H9 (cell line): ENCODE results near the gene PNKD. TPM values are rescaled to one million over a fixed set of nuclear protein-coding genes. Genes with fewer than 3 reads are reported as not detected.

Experiments used
- DNase-seq: peaks from one replicate; pipeline ENCODE4 v3.0.0-alpha.2; 2017
- H2AFZ ChIP-seq: one replicate; pipeline ENCODE4 v1.6.1; 2013; ENCODE audit warnings: mild to moderate bottlenecking, low read length, control low read depth, moderate library complexity
- H2AK5ac ChIP-seq: 2 replicates; pipeline ENCODE4 v1.6.1; 2013; ENCODE audit warnings: low read length, control low read depth, mixed read lengths; ENCODE audit not compliant: insufficient read length
- H2BK120ac ChIP-seq: one replicate; pipeline ENCODE4 v1.6.1; 2013; ENCODE audit warnings: low read depth, mild to moderate bottlenecking, low read length, control low read depth, inconsistent platforms; ENCODE audit not compliant: poor library complexity, severe bottlenecking
- H2BK12ac ChIP-seq: 2 replicates; pipeline ENCODE4 v1.6.1; 2013; ENCODE audit warnings: low read length, control low read depth, mixed read lengths, low read depth; ENCODE audit not compliant: insufficient read length
- H2BK15ac ChIP-seq: 2 replicates; pipeline ENCODE4 v1.6.1; 2013; ENCODE audit warnings: low read depth, low read length, control low read depth
- H2BK20ac ChIP-seq: one replicate; pipeline ENCODE4 v1.6.1; 2013; ENCODE audit warnings: low read depth, mild to moderate bottlenecking, low read length, control low read depth, inconsistent platforms; ENCODE audit not compliant: poor library complexity, severe bottlenecking
- H2BK5ac ChIP-seq: 2 replicates; pipeline ENCODE4 v1.6.1; 2013; ENCODE audit warnings: low read length, control low read depth, mixed read lengths; ENCODE audit not compliant: insufficient read length
- H3K14ac ChIP-seq: 2 replicates; pipeline ENCODE4 v1.6.1; 2013; ENCODE audit warnings: low read length, control low read depth; ENCODE audit not compliant: insufficient read depth
- H3K18ac ChIP-seq: 2 replicates; pipeline ENCODE4 v1.6.1; 2013; ENCODE audit warnings: low read depth, mild to moderate bottlenecking, mixed read lengths, low read length, control low read depth; ENCODE audit not compliant: insufficient read length
- H3K23ac ChIP-seq: 2 replicates; pipeline ENCODE4 v1.6.1; 2013; ENCODE audit warnings: low read length, control low read depth, mixed read lengths, low read depth; ENCODE audit not compliant: insufficient read length
- H3K23me2 ChIP-seq: 2 replicates; pipeline ENCODE4 v1.6.1; 2013; ENCODE audit warnings: low read depth, mild to moderate bottlenecking, mixed read lengths, low read length, control low read depth; ENCODE audit not compliant: insufficient read length, poor library complexity, severe bottlenecking
- H3K27ac ChIP-seq: 2 replicates; pipeline ENCODE4 v1.5.1; 2013; ENCODE audit warnings: low read length, control low read depth, mixed read lengths, low read depth; ENCODE audit not compliant: insufficient read length
- H3K27me3 ChIP-seq: 2 replicates; pipeline ENCODE4 v1.6.1; 2013; ENCODE audit warnings: low read length, control low read depth, inconsistent platforms; ENCODE audit not compliant: insufficient read depth
- H3K4ac ChIP-seq: 2 replicates; pipeline ENCODE4 v1.6.1; 2013; ENCODE audit warnings: low read depth, mild to moderate bottlenecking, control low read depth, inconsistent platforms, low read length, moderate library complexity
- H3K4me1 ChIP-seq: 2 replicates; pipeline ENCODE4 v1.6.1; 2013; ENCODE audit warnings: low read length, control low read depth, inconsistent platforms; ENCODE audit not compliant: insufficient read depth
- H3K4me2 ChIP-seq: 2 replicates; pipeline ENCODE4 v1.6.1; 2013; ENCODE audit warnings: low read length, control low read depth, mixed read lengths; ENCODE audit not compliant: insufficient read length, insufficient read depth
- H3K56ac ChIP-seq: 2 replicates; pipeline ENCODE4 v1.6.1; 2013; ENCODE audit warnings: low read depth, mild to moderate bottlenecking, mixed read lengths, low read length, control low read depth; ENCODE audit not compliant: insufficient read length
- H3K79me1 ChIP-seq: 2 replicates; pipeline ENCODE4 v1.6.1; 2013; ENCODE audit warnings: low read depth, mild to moderate bottlenecking, moderate library complexity, low read length, control low read depth, inconsistent platforms; ENCODE audit not compliant: insufficient read depth, poor library complexity, severe bottlenecking
- H3K79me2 ChIP-seq: 2 replicates; pipeline ENCODE4 v1.6.1; 2013; ENCODE audit warnings: low read length, control low read depth, inconsistent platforms; ENCODE audit not compliant: insufficient read depth
- H3K9ac ChIP-seq: 2 replicates; pipeline ENCODE4 v1.6.1; 2013; ENCODE audit warnings: low read length, control low read depth, mixed read lengths; ENCODE audit not compliant: insufficient read length; ENCODE audit errors: extremely low read depth
- H3K9me3 ChIP-seq: one replicate; pipeline ENCODE4 v1.6.1; 2013; ENCODE audit warnings: low read depth, low read length, inconsistent platforms; ENCODE audit not compliant: control insufficient read depth
- H3T11ph ChIP-seq: one replicate; pipeline ENCODE4 v1.6.1; 2013; ENCODE audit warnings: mild to moderate bottlenecking, low read length, control low read depth, inconsistent platforms
- H4K20me1 ChIP-seq: one replicate; pipeline ENCODE4 v1.6.1; 2013; ENCODE audit not compliant: control insufficient read depth, insufficient read length, insufficient read depth
- H4K5ac ChIP-seq: 2 replicates; pipeline ENCODE4 v1.6.1; 2013; ENCODE audit warnings: low read depth, mild to moderate bottlenecking, mixed read lengths, low read length, control low read depth; ENCODE audit not compliant: insufficient read length
- H4K8ac ChIP-seq: replicated peaks from 2 replicates; pipeline ENCODE4 v1.6.1; 2013; ENCODE audit warnings: low read length, control low read depth, mixed read lengths, low read depth; ENCODE audit not compliant: insufficient read length
- H4K91ac ChIP-seq: 2 replicates; pipeline ENCODE4 v1.6.1; 2013; ENCODE audit warnings: low read depth, mild to moderate bottlenecking, moderate library complexity, mixed read lengths, low read length, control low read depth; ENCODE audit not compliant: insufficient read length
- H3K27ac Mint-ChIP-seq, 3 experiments: 2 replicates in 2 of 3; 3 replicates in 1 of 3; pipeline ENCODE4 v1.8.0; 2020 to 2021; ENCODE audit warnings: mixed read lengths in 3 of 3, mild to moderate bottlenecking in 1 of 3, moderate library complexity in 1 of 3
- H3K27me3 Mint-ChIP-seq: 2 replicates; pipeline ENCODE4 v1.8.0; 2021; ENCODE audit warnings: low read depth, mild to moderate bottlenecking, moderate library complexity, mixed read lengths
- H3K36me3 Mint-ChIP-seq, 3 experiments: 2 replicates in 2 of 3; 3 replicates in 1 of 3; pipeline ENCODE4 v1.8.0; 2020 to 2021; ENCODE audit warnings: low read depth in 3 of 3, mixed read lengths in 3 of 3; ENCODE audit not compliant: insufficient read depth in 1 of 3
- H3K4me1 Mint-ChIP-seq, 2 experiments: 2 replicates each; pipeline ENCODE4 v1.8.0; 2020; ENCODE audit warnings: mixed read lengths in 2 of 2
- H3K4me3 Mint-ChIP-seq, 2 experiments: 2 replicates in 1 of 2; 3 replicates in 1 of 2; pipeline ENCODE4 v1.8.0; 2020 to 2021; ENCODE audit warnings: mild to moderate bottlenecking in 2 of 2, mixed read lengths in 2 of 2, moderate library complexity in 1 of 2
- H3K9me3 Mint-ChIP-seq, 2 experiments: 2 replicates in 1 of 2; 3 replicates in 1 of 2; pipeline ENCODE4 v1.8.0; 2020; ENCODE audit warnings: mild to moderate bottlenecking in 2 of 2, mixed read lengths in 2 of 2, moderate library complexity in 1 of 2
- CTCF ChIP-seq: fragments of 200-600 bp; sonication (generic); conservative IDR thresholded peaks from 3 replicates; pipeline ENCODE4 v1.8.0; 2021; ENCODE audit warnings: antibody characterized with exemption, mild to moderate bottlenecking
- WGBS: extraction: QIAGEN DNeasy Blood & Tissue Kit; methylation state at CpG from one replicate; pipeline ENCODE4 v1.1.7; 2013; ENCODE audit warnings: missing lambda C conversion rate, low lambda C conversion rate, mixed read lengths; ENCODE audit not compliant: insufficient read length; ENCODE audit errors: extremely low coverage; 5-methylcytosine and 5-hydroxymethylcytosine counted together
- total RNA-seq: library from RNA; stranded (reverse); gene quantifications from 2 replicates; pipeline ENCODE4 v1.2.1, GENCODE V29; 2021

Gene PNKD
- total RNA-seq, 1 experiment from 2014 or later = 31.6 TPM

- Histone ChIP-seq H3K79me1 (no peaks in the 10 kb centered on the region), H2BK120ac (no peak overlapping the region), H3K23me2 (no peaks in the 10 kb centered on the region), H3K23ac (no peak overlapping the region), H3T11ph (no peak overlapping the region), H3K18ac (no peak overlapping the region), H3K9me3 (no peaks in the 10 kb centered on the region), H2BK20ac (no peak overlapping the region), H3K79me2 (no peaks in the 10 kb centered on the region), H2BK12ac (no peak overlapping the region), H4K20me1 (no peaks in the 10 kb centered on the region), H2AK5ac (no peak overlapping the region), H3K4me1 (no peaks in the 10 kb centered on the region), H2AFZ (no peak overlapping the region), H2BK5ac (no peak overlapping the region), H3K14ac (no peak overlapping the region), H3K27me3 (no peaks in the 10 kb centered on the region), H4K8ac (no peak overlapping the region), H3K4ac (no peak overlapping the region), H4K5ac (no peak overlapping the region), H3K4me2 (no peak overlapping the region), H3K9ac (no peak overlapping the region), H4K91ac (no peak overlapping the region), H3K27ac (no peak overlapping the region), H2BK15ac (no peak overlapping the region), H3K56ac (no peak overlapping the region)
- DNase-seq = no peak
- Mint-ChIP-seq H3K27me3 (no peaks in the 10 kb centered on the region; the same call in 1 of the 2 replicates), H3K27ac (no peak overlapping the region), H3K4me1 (peaks cover 19 to 24% of the 10 kb centered on the region in 2 experiments), H3K9me3 (peaks cover 18 to 19% of the 10 kb centered on the region in 2 experiments), H3K36me3 (peaks cover 0 to 9% (median 7%) of the 10 kb centered on the region in 3 experiments; a peak in 4 of 7 replicates), H3K4me3 (no peak overlapping the region)
- TF ChIP-seq CTCF = no peak
- WGBS = no CpG with 5 or more reads among the region's 14 CpGs
These were observed 83.7 kb downstream of the PNKD start for GRCh38 chr2:218354045-218354444.
